GM12872 (cell line): Measurements from ENCODE around the gene COL12A1.

Source experiments
- CTCF ChIP-seq: IDR thresholded peaks from 3 replicates; pipeline ENCODE4 v1.5.1; 2011; ENCODE audit warnings: low read depth, mild to moderate bottlenecking, low read length, moderate library complexity; ENCODE audit not compliant: insufficient read depth

The COL12A1 gene

GRCh38 chr6:75107913-75108312 is 97.9 kb downstream of the COL12A1 start:
- TF ChIP-seq CTCF = no peak

GRCh38 chr6:75106426-75106825 is 99.4 kb downstream of the COL12A1 start:
- no peak for TF ChIP-seq CTCF

GRCh38 chr6:75103431-75103830 is 102.4 kb downstream of the COL12A1 start:
- TF ChIP-seq CTCF = no peak

GRCh38 chr6:75102301-75102700 is 103.6 kb downstream of the COL12A1 start:
- no peak for TF ChIP-seq CTCF

GRCh38 chr6:75101896-75102295 is 104.0 kb downstream of the COL12A1 start:
- no peak for TF ChIP-seq CTCF

- no peak for TF ChIP-seq CTCF
Observed at GRCh38 chr6:75098709-75099108, 107.1 kb downstream of the COL12A1 start.

- TF ChIP-seq CTCF = no peak
Observed at GRCh38 chr6:75096966-75097365, 108.9 kb downstream of the COL12A1 start.
